Activated naive CD8-positive, alpha-beta T cell treated with anti-CD3 and anti-CD28 coated beads, Interleukin-2, amount 10 ng/mL, durations not matched to agents 7 days and 5 days (primary cell): Measurements from ENCODE around the gene ISLR. TPM values are rescaled to one million over a fixed set of nuclear protein-coding genes. Genes with fewer than 3 reads are reported as not detected.

Experiments
- ATAC-seq: fragments of 150-1000 bp; cut with Tn5 transposase; one replicate; pipeline ENCODE4 v1.10.0; 2021; ENCODE audit warnings: low read depth, moderate library complexity
- POLR2A ChIA-PET: fragments of 350-600 bp; sonication (Branson Sonifier 250); formaldehyde crosslinking; loops from one replicate; lab custom pipeline; 2021; ENCODE audit warnings: antibody characterized with exemption; lab: Charles Lee
- DNase-seq: peaks from one replicate; pipeline ENCODE4 v3.0.0; 2021
- H3K27ac Mint-ChIP-seq: one replicate; pipeline ENCODE4 v1.8.0; 2022; ENCODE audit warnings: mild to moderate bottlenecking, mixed read lengths
- H3K27me3 Mint-ChIP-seq: one replicate; pipeline ENCODE4 v1.8.0; 2022; ENCODE audit warnings: mild to moderate bottlenecking, moderate library complexity, mixed read lengths
- H3K36me3 Mint-ChIP-seq: one replicate; pipeline ENCODE4 v1.8.0; 2021; ENCODE audit warnings: mild to moderate bottlenecking, mixed read lengths
- H3K4me1 Mint-ChIP-seq: one replicate; pipeline ENCODE4 v1.8.0; 2021; ENCODE audit warnings: mixed read lengths
- H3K4me3 Mint-ChIP-seq: one replicate; pipeline ENCODE4 v1.8.0; 2022; ENCODE audit warnings: mild to moderate bottlenecking, moderate library complexity, mixed read lengths
- H3K9me3 Mint-ChIP-seq: one replicate; pipeline ENCODE4 v1.8.0; 2021; ENCODE audit warnings: mixed read lengths
- total RNA-seq, 2 experiments: library from RNA; stranded (reverse); gene quantifications; one replicate each; pipeline ENCODE4 v1.2.3, GENCODE V29; 2021

Gene ISLR
- total RNA-seq, 2 experiments from 2014 or later = not detected

GRCh38 chr15:74171965-74172541 lies 1.5 kb upstream of the ISLR start:
- no peaks in the 10 kb centered on the region for H3K36me3 Mint-ChIP-seq
- ATAC-seq = no peak
- peaks cover 2% of the 10 kb centered on the region for H3K27me3 Mint-ChIP-seq
- POLR2A ChIA-PET = no interaction called here
- no peak overlapping the region for H3K4me3 Mint-ChIP-seq
- H3K4me1 Mint-ChIP-seq = no peaks in the 10 kb centered on the region
- H3K27ac Mint-ChIP-seq = no peak overlapping the region
- peak; percentile 13 for DNase-seq
- H3K9me3 Mint-ChIP-seq = no peaks in the 10 kb centered on the region

- H3K4me1 Mint-ChIP-seq = no peaks in the 10 kb centered on the region
- ATAC-seq (no peak), DNase-seq (peak; percentile 16)
- POLR2A ChIA-PET = no interaction called here
- H3K36me3 Mint-ChIP-seq = no peaks in the 10 kb centered on the region
- peaks cover under 1% of the 10 kb centered on the region for H3K27me3 Mint-ChIP-seq
- no peaks in the 10 kb centered on the region for H3K9me3 Mint-ChIP-seq
- H3K4me3 Mint-ChIP-seq = no peak overlapping the region
- no peak overlapping the region for H3K27ac Mint-ChIP-seq
These were observed 670 bp upstream of the ISLR start for GRCh38 chr15:74172701-74173379.

GRCh38 chr15:74174219-74174957 lies 878 bp downstream of the ISLR start:
- no peak overlapping the region for H3K4me3 Mint-ChIP-seq
- no peaks in the 10 kb centered on the region for H3K36me3 Mint-ChIP-seq
- no peaks in the 10 kb centered on the region for H3K9me3 Mint-ChIP-seq
- no peak for ATAC-seq
- no peaks in the 10 kb centered on the region for H3K4me1 Mint-ChIP-seq
- DNase-seq = peak; percentile 19
- no peak overlapping the region for H3K27ac Mint-ChIP-seq
- POLR2A ChIA-PET = no interaction called here
- H3K27me3 Mint-ChIP-seq = no peaks in the 10 kb centered on the region

GRCh38 chr15:74174958-74175253 lies 1.4 kb downstream of the ISLR start:
- no peaks in the 10 kb centered on the region for H3K4me1 Mint-ChIP-seq

GRCh38 chr15:74175271-74176191 lies 2.0 kb downstream of the ISLR start:
- H3K36me3 Mint-ChIP-seq = no peaks in the 10 kb centered on the region
- H3K4me1 Mint-ChIP-seq = no peaks in the 10 kb centered on the region
- no peaks in the 10 kb centered on the region for H3K9me3 Mint-ChIP-seq
- DNase-seq = peak; percentile 21
- H3K27me3 Mint-ChIP-seq = peaks cover 3% of the 10 kb centered on the region
- H3K27ac Mint-ChIP-seq = no peak overlapping the region
- POLR2A ChIA-PET = interaction anchor here (0.6 kb wide), 1 partner anchor 126 kb away, joined by 3 read pairs; no protein-coding TSS in a partner anchor
- ATAC-seq = no peak
- H3K4me3 Mint-ChIP-seq = no peak overlapping the region

More at GRCh38 chr15:74174958-74175253, 1.4 kb downstream of the ISLR start:
- no peak for ATAC-seq
- DNase-seq = peak; percentile 18
- H3K27me3 Mint-ChIP-seq = no peaks in the 10 kb centered on the region
- no peak overlapping the region for H3K4me3 Mint-ChIP-seq
- POLR2A ChIA-PET = no interaction called here
- H3K36me3 Mint-ChIP-seq = no peaks in the 10 kb centered on the region
- H3K9me3 Mint-ChIP-seq = no peaks in the 10 kb centered on the region
- no peak overlapping the region for H3K27ac Mint-ChIP-seq

GRCh38 chr15:74176262-74177214 lies 3.0 kb downstream of the ISLR start:
- H3K9me3 Mint-ChIP-seq = no peaks in the 10 kb centered on the region
- peak; percentile 18 for DNase-seq
- ATAC-seq = no peak
- no peaks in the 10 kb centered on the region for H3K36me3 Mint-ChIP-seq
- no peak overlapping the region for H3K4me3 Mint-ChIP-seq
- no peak overlapping the region for H3K27ac Mint-ChIP-seq
- POLR2A ChIA-PET = no interaction called here
- no peaks in the 10 kb centered on the region for H3K4me1 Mint-ChIP-seq
- H3K27me3 Mint-ChIP-seq = peaks cover 3% of the 10 kb centered on the region

GRCh38 chr15:74178326-74179100 lies 5.0 kb downstream of the ISLR start:
- peak; percentile 11 for DNase-seq
- Mint-ChIP-seq H3K36me3 (no peaks in the 10 kb centered on the region), H3K4me1 (no peaks in the 10 kb centered on the region), H3K9me3 (no peaks in the 10 kb centered on the region), H3K4me3 (no peak overlapping the region), H3K27ac (no peak overlapping the region), H3K27me3 (peaks cover 3% of the 10 kb centered on the region)
- ATAC-seq = no peak
- POLR2A ChIA-PET = no interaction called here

GRCh38 chr15:74179101-74179841 lies 5.8 kb downstream of the ISLR start:
- peaks cover 3% of the 10 kb centered on the region for H3K27me3 Mint-ChIP-seq
- ATAC-seq (no peak), DNase-seq (peak; percentile 10)
- no peaks in the 10 kb centered on the region for H3K4me1 Mint-ChIP-seq
- H3K27ac Mint-ChIP-seq = no peak overlapping the region
- H3K4me3 Mint-ChIP-seq = no peak overlapping the region
- no peaks in the 10 kb centered on the region for H3K36me3 Mint-ChIP-seq
- H3K9me3 Mint-ChIP-seq = no peaks in the 10 kb centered on the region
- POLR2A ChIA-PET = no interaction called here

GRCh38 chr15:74179983-74180880 lies 6.7 kb downstream of the ISLR start:
- ATAC-seq (no peak), DNase-seq (no peak)
- Mint-ChIP-seq H3K27ac (no peak overlapping the region), H3K4me3 (no peak overlapping the region), H3K27me3 (peaks cover 3% of the 10 kb centered on the region), H3K4me1 (no peaks in the 10 kb centered on the region), H3K36me3 (no peaks in the 10 kb centered on the region), H3K9me3 (no peaks in the 10 kb centered on the region)
- POLR2A ChIA-PET = no interaction called here

GRCh38 chr15:74180881-74181602 lies 7.5 kb downstream of the ISLR start:
- Mint-ChIP-seq H3K9me3 (no peaks in the 10 kb centered on the region), H3K27me3 (peaks cover 3% of the 10 kb centered on the region), H3K27ac (no peak overlapping the region), H3K36me3 (no peaks in the 10 kb centered on the region), H3K4me1 (no peaks in the 10 kb centered on the region), H3K4me3 (no peak overlapping the region)
- POLR2A ChIA-PET = no interaction called here
- DNase-seq = no peak
- ATAC-seq = no peak
